ENCODE results near the gene TBXA2R.
"Not testable (repeated sequence)": the region's sequence is repeated elsewhere in the genome, so short reads cannot be mapped to it uniquely, and the experiment has no call there.

The TBXA2R gene

GRCh38 chr19:3604987-3605343 is 1.7 kb downstream of the TBXA2R start:
- no peak for DNase-seq

DNA sequence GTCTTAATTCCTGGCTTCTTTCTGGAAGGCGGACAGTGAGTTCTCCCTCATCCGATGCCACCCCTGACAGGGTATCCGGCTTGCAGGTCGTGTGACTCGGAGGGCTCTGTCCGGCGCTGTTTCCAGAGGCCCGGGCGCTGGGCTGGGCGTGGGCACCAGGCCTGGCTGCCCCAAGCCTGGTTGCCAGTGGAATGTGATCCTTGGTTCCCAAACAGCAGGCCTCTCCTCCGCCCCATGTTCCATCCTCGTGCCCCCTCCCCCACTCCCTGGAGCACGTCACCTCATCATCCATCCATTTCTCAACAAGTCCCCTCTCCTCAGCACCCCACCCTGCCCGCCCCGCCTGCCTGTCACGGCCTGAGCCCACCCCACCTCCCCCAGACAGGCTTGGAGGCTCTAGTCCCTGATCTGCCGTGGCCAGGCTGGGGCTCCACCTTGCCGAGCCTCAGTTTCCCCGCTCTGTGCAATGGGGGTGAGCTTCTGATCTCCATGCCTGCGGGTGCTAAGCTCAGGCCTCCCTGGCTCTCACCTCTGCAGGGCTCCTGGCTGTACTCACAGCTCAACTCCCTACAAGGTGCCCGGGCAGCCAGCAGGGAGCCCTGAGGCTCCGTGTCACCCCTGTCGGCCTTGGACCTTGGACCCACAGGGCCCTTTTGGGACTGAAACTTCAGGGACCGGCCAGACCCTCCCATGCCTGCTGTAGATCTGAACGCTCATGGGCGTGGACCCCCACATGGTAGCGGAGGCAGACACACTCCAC is 2.3 kb downstream of the TBXA2R start:
- DNase-seq, result no peak

- no peak for DNase-seq
Measured at GRCh38 chr19:3603121-3603811, 3.4 kb downstream of the TBXA2R start.

- DNase-seq, result no peak
Measured at GRCh38 chr19:3601021-3601420, 5.7 kb downstream of the TBXA2R start.

DNA sequence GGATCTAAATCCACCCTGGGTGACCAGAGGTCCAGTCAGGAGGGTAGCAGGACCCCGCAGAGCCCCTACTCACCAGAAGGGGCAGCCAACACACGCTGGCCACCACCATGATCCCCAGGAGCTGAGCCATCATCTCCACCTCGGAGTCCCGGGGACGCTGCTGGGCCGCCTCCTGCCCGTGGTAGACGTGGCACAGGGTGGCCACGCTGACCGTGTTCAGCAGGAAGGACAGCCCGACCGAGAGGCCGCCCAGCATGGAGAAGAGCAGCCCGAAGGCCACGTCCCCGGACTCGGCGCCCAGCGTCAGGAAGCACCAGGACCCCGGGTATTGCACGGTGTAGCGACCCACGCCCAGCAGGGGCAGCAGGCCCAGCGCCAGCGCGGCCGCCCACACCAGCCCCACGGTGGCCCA is 6.9 kb downstream of the TBXA2R start:
- no peak for DNase-seq

GRCh38 chr19:3595521-3596061 is 11.1 kb downstream of the TBXA2R start:
- no peak for DNase-seq

- no peak for DNase-seq
Measured at GRCh38 chr19:3593156-3593555, 13.5 kb downstream of the TBXA2R start.

GRCh38 chr19:3591876-3592613 is 14.6 kb downstream of the TBXA2R start:
- DNase-seq, result no peak

DNA sequence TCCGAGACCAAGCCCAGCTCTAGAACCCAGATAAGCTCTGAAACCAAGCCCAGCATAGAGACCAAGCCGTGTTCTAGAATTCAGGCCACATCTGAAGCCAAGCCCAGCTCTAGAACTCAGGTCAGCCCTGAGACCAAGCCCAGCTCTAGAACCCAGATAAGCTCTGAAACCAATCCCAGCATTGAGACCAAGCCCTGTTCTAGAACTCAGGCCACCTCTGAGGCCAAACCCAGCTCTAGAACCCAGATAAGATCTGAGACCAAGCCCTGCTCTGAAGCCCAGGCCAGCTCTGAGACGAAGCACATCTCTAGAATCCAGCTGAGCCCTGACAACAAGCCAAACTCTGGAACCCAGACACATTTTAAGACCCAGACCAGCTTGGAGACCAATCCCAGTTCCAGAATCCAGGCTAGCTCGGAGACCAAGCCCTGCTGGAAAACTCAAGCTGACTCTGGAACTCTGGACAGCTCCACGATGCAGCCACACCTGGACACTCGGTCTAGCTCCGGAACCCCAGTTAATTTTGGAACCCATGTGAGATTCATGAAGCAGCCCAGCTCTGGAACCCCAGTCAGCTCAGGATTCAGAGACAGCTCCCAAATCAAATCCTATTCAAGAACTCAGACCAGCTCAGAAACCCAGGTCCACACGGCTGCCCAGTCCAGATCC is 15.6 kb downstream of the TBXA2R start:
- no peak for DNase-seq

DNA sequence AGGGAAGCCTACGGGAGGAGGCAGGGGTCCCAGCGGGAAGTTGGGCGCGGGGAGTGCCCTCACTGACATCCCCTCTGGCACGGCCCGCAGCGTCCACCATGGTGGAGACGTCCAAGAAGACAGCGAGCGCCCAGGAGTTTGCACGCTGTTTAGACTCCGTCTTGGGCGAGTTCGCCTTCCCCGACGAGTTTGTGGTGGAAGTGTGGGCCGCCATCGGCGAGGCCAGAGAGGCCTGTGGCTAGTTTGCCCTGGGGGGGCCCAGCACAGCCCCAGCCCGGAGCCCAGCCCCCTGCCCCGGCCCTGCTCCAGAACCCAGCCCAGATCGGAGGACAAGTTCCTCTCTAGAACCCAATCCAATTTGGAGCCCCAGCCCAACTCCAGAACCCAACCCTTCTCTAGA is 16.7 kb downstream of the TBXA2R start:
- no peak for DNase-seq

DNA sequence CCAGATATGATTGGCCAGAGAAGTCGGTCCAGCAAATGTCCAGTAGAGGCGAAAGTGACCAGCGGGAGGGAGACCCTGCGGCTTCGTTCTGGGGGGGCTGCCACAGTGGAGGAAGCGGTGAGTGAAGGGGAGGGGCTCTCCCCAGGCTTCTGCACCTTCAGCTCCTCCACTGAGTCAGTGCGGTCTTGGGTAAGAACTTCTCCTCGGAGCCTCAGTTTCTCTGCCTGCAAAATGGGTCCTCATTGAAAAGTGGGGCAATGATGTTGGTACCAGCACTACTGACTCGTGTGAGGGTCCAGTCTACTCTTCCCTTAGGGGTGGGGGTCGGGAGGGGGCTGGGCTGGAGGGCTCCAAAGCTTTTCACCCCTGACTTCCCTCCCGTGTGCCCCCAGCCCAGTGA is 17.2 kb downstream of the TBXA2R start:
- DNase-seq, result no peak

GRCh38 chr19:3586707-3587346 is 19.8 kb downstream of the TBXA2R start:
- DNase-seq, result no peak

- no peak for DNase-seq
Measured at GRCh38 chr19:3586127-3586626, 20.5 kb downstream of the TBXA2R start.

DNA sequence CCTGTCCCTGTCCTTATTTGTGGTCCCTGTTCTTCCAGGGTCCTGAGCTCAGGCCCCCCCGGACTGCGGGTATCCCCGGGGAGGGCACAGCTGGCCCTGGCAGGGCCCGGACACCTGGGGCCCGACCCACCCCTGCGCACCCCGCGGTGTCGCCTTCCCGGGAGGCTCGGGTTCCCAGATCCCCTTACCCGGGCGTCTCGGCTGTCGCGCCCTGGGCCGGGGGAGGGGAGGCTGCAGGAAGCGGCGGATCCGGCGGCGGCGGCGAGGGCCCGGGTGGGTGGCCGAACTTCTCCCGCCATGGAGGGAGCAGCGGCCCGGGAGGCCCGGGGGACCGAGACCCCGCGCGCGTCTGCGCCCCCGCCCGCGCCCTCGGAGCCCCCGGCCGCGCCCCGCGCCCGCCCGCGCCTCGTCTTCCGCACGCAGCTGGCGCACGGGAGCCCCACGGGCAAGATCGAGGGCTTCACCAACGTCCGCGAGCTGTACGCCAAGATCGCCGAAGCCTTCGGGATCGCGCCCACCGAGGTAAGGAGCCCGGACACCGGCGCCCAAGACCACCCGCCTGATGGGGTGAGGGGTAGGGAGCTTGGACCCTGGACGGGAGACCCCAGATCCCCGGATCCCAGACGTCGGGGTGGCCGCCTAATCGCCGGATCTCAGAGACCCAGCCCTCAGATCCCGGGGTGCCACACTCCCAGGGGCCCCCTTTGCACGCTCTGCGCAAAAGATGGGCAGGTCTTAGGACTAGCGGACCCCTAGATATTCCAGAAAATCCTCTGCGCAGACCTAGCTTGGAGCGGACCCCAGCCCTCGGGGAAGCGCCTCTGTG is 21.2 kb downstream of the TBXA2R start, which contains the start of gene GIPC3:
GIPC3 (plus strand) TSS at position 178 of the 826 bp plus-strand sequence; CDS start at position 298, 120 bp downstream.
- no peak for DNase-seq

- DNase-seq, result not testable (repeated sequence)
Measured at GRCh38 chr19:3584036-3584802, 22.5 kb downstream of the TBXA2R start.

DNA sequence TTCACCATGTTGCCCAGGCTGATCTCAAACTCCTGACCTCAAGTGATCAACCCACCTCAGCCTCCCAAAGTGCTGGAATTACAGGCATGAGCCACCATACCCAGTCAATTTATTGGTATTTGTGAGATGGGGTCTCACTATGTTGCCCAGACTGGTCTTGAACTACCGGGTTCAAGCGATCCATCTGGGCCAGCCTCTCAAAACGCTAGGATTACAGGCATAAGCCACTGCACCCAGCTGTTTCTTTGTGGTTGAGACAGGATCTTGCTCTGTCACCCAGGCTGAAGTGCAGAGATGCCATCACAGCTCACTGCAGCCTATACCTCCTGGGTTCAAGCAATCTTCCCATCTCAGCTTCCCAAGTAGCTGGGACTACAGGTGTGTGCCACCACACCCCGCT is 24.9 kb downstream of the TBXA2R start:
- DNase-seq, result not testable (repeated sequence)

GRCh38 chr19:3580156-3580934 is 26.3 kb downstream of the TBXA2R start:
- no peak for DNase-seq

DNA sequence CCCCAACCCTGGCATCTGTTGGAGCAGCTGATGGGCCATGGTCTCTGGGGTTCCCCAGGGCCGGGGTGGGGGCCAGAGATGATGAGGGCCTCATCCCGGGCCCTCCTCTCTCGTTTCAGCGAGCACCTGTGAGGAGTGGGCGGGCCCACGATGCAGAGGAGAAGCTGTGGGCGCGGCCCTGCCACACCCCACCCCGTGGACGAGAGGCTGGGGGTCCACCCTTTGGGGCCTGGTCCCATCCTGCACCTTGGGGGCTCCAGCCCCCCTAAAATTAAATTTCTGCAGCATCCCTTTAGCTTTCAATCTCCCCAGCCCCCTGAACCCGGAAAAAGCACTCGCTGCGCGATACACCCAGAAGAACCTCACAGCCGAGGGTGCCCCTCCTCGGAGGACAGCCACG is 28.3 kb downstream of the TBXA2R start:
- DNase-seq, result no peak

- DNase-seq, result no peak
Measured at GRCh38 chr19:3577723-3578344, 28.8 kb downstream of the TBXA2R start.

Data from NCI-H446 (cell line).